A549 (cell line): ENCODE data around the gene NRXN3. TPM values are rescaled to one million over a fixed set of nuclear protein-coding genes. Genes with fewer than 3 reads are reported as not detected.

ENCODE experiments used
- ATAC-seq, 2 experiments: fragments of 200-7000 bp in 1 of 2; fragments of >200 bp in 1 of 2; cut with Nextera tagmentation in 1 of 2; cut with Tn5 transposase in 1 of 2; 3 replicates each; pipeline versions ENCODE4 v1.8.0 to v1.9.1; 2018 to 2020; ENCODE audit warnings: mild to moderate bottlenecking in 1 of 2, moderate library complexity in 1 of 2
- CTCF ChIA-PET: fragments of 300-600 bp; sonication (Branson Sonifier 250); formaldehyde crosslinking; extraction: SDS; loops from one replicate; lab custom pipeline; 2021; ENCODE audit warnings: antibody characterized with exemption, inconsistent platforms; lab: Yijun Ruan, JAX
- POLR2A ChIA-PET: fragments of 350-600 bp; formaldehyde crosslinking; extraction: SDS; loops from one replicate; lab custom pipeline; 2021; ENCODE audit warnings: antibody characterized with exemption, inconsistent platforms; lab: Yijun Ruan, JAX
- DNase-seq, 2 experiments: peaks; one replicate each; pipeline versions ENCODE4 v3.0.0 to v3.0.0-alpha.2; 2011 to 2016; ENCODE audit warnings: low read depth in 1 of 2, low spot score in 1 of 2
- FAIRE-seq: peaks from 2 replicates; lab custom pipeline; 2011; peaks lifted over from hg19 to GRCh38; lab: Jason Lieb, UNC
- H3K27ac ChIP-seq, 2 experiments: fragments of >200 bp; sonication (Bioruptor Twin); formaldehyde crosslinking; 3 replicates each; pipeline ENCODE4 v1.5.1; 2016 to 2017
- H3K4me1 ChIP-seq: fragments of >200 bp; sonication (Bioruptor Twin); formaldehyde crosslinking; 3 replicates; pipeline ENCODE4 v1.6.1; 2016
- H3K4me2 ChIP-seq: fragments of >200 bp; sonication (Bioruptor Twin); formaldehyde crosslinking; 3 replicates; pipeline ENCODE4 v1.6.1; 2016
- H3K4me3 ChIP-seq: fragments of >200 bp; sonication (Bioruptor Twin); formaldehyde crosslinking; 3 replicates; pipeline ENCODE4 v1.5.1; 2016
- H3K9me3 ChIP-seq: fragments of >200 bp; sonication (Bioruptor Twin); formaldehyde crosslinking; 3 replicates; pipeline ENCODE4 v1.6.1; 2016
- CBX8 ChIP-seq: fragments of 200-600 bp; sonication (generic); IDR thresholded peaks from 2 replicates; pipeline ENCODE4 v1.6.1; 2016
- EHMT2 ChIP-seq: fragments of 200-600 bp; sonication (generic); IDR thresholded peaks from 2 replicates; pipeline ENCODE4 v1.6.1; 2016; ENCODE audit warnings: antibody characterized with exemption, low read depth, mild to moderate bottlenecking, moderate library complexity
- EP300 ChIP-seq, 2 experiments: fragments of >200 bp; sonication (Bioruptor Twin); formaldehyde crosslinking; IDR thresholded peaks; 2 replicates in 1 of 2; 3 replicates in 1 of 2; pipeline ENCODE4 v1.6.1; 2016 to 2017
- ESRRA ChIP-seq: fragments of 150-350 bp; IDR thresholded peaks from 2 replicates; pipeline ENCODE4 v1.6.1; 2014; ENCODE audit warnings: mild to moderate bottlenecking, low read length, borderline replicate concordance
- FOSL2 ChIP-seq, 2 experiments: fragments of 450-650 bp in 1 of 2; fragments of >200 bp in 1 of 2; sonication (Bioruptor Twin) in 1 of 2; formaldehyde crosslinking; IDR thresholded peaks; 2 replicates each; pipeline versions ENCODE4 v1.5.0 to v1.6.1; 2016 to 2020; ENCODE audit warnings: mild to moderate bottlenecking in 1 of 2, moderate library complexity in 1 of 2
- FOXS1 ChIP-seq: fragments of 250-450 bp; sonication (Bioruptor Pico); IDR thresholded peaks from 2 replicates; pipeline ENCODE4 v1.5.0; 2020; ENCODE audit warnings: mild to moderate bottlenecking, moderate library complexity
- HEYL ChIP-seq: fragments of 250-450 bp; sonication (Bioruptor Pico); IDR thresholded peaks from 2 replicates; pipeline ENCODE4 v1.8.0; 2021; ENCODE audit warnings: mild to moderate bottlenecking, moderate library complexity
- HOXB13 ChIP-seq: fragments of 250-450 bp; sonication (Bioruptor Pico); IDR thresholded peaks from 2 replicates; pipeline ENCODE4 v1.5.0; 2020; ENCODE audit warnings: low read depth, mild to moderate bottlenecking, moderate library complexity
- MAZ ChIP-seq: fragments of 150-350 bp; IDR thresholded peaks from 2 replicates; pipeline ENCODE4 v1.6.1; 2014; ENCODE audit warnings: antibody characterized with exemption, low read depth, low read length, borderline replicate concordance
- MYC ChIP-seq: IDR thresholded peaks from 2 replicates; pipeline ENCODE4 v1.6.1; 2012; ENCODE audit warnings: mild to moderate bottlenecking, inconsistent platforms, low read length, improper control_type of control experiment, borderline replicate concordance
- NPAS2 ChIP-seq: fragments of 250-450 bp; sonication (Bioruptor Pico); IDR thresholded peaks from 2 replicates; pipeline ENCODE4 v1.8.0; 2022; ENCODE audit warnings: mild to moderate bottlenecking, moderate library complexity, borderline replicate concordance
- POLR2A ChIP-seq: IDR thresholded peaks from 2 replicates; pipeline ENCODE4 v1.6.1; 2012; ENCODE audit warnings: mild to moderate bottlenecking, low read length
- RARB ChIP-seq: fragments of 250-450 bp; sonication (Bioruptor Pico); IDR thresholded peaks from 2 replicates; pipeline ENCODE4 v1.8.0; 2021; ENCODE audit warnings: mild to moderate bottlenecking, moderate library complexity
- SMC3 ChIP-seq: fragments of >200 bp; sonication (Bioruptor Twin); formaldehyde crosslinking; IDR thresholded peaks from 3 replicates; pipeline ENCODE4 v1.6.1; 2018; ENCODE audit warnings: inconsistent platforms
- ZNF302 ChIP-seq: fragments of 250-450 bp; sonication (Bioruptor Pico); IDR thresholded peaks from 2 replicates; pipeline ENCODE4 v1.9.0; 2021; ENCODE audit warnings: inconsistent platforms, mild to moderate bottlenecking, moderate library complexity
- WGBS: methylation state at CpG from one replicate; pipeline ENCODE4 v1.1.6; 2017; ENCODE audit errors: missing lambda C conversion rate; 5-methylcytosine and 5-hydroxymethylcytosine counted together
- polyA plus RNA-seq, 4 experiments: library from polyadenylated mRNA; depleted of rRNA in 3 of 4; stranded (reverse); fragments of >200 nt; fragmentation: RNase III in 1 of 4; extraction: RNeasy Plus Mini Kit Qiagen cat#74134 plus additional on column Dnase treatment in 1 of 4; gene quantifications; 2 replicates in 3 of 4; 3 replicates in 1 of 4; pipeline ENCODE4 v1.2.3, GENCODE V29; 2011 to 2017
- TF ChIP-seq, protein P1 (sequence below): IDR thresholded peaks from 2 replicates; pipeline ENCODE4 v1.6.1; 2012
- TF ChIP-seq, protein P2 (sequence below): IDR thresholded peaks from 2 replicates; pipeline ENCODE4 v1.6.1; 2012; ENCODE audit warnings: low read depth, borderline replicate concordance
- TF ChIP-seq, protein P3 (sequence below): fragments of 250-450 bp; sonication (Bioruptor Pico); IDR thresholded peaks from 2 replicates; pipeline ENCODE4 v1.5.0; 2021; ENCODE audit warnings: mild to moderate bottlenecking, moderate library complexity, borderline replicate concordance
- TF ChIP-seq, protein P4 (sequence below): fragments of 200-600 bp; sonication (generic); IDR thresholded peaks from 2 replicates; pipeline ENCODE4 v1.6.1; 2016; ENCODE audit warnings: antibody characterized with exemption, mild to moderate bottlenecking, moderate library complexity
- TF ChIP-seq, protein P5 (sequence below): fragments of 250-450 bp; sonication (Bioruptor Pico); IDR thresholded peaks from 2 replicates; pipeline ENCODE4 v1.5.0; 2020; ENCODE audit warnings: low read depth, mild to moderate bottlenecking, moderate library complexity

The NRXN3 gene
- polyA plus RNA-seq, 2 of the 4 experiments (the other 2 are of a cell fraction) = 0.62 to 2.3 TPM

DNA sequence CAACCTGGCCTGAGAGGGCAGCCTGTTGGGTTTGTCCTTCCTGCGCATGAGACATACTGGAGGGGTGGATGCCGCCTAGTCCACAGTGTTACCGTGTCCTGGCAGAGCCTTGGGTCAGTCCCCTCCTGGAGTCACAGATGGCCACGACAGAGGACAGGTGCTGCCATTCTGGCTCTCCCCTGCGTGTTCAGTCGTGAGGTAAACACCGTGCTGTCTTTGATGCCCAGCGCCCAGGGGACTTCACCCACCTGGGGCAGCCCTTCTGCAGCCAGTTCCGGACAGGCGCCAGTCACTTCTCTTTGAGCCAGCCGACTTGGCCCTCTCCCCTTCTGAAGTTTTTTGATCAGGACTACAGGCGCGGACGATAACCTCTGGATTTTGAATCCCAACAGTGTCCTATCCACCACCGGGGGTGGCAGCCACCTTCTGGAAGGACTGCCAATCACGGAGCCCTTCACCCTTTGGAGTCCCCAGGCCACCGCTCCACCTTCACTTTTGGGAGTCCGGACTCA, 1108.2 kb downstream of the NRXN3 start:
- FAIRE-seq (no peak), ATAC-seq (peak; percentile 9 to 23; a peak in 5 of 6 replicates)

DNA sequence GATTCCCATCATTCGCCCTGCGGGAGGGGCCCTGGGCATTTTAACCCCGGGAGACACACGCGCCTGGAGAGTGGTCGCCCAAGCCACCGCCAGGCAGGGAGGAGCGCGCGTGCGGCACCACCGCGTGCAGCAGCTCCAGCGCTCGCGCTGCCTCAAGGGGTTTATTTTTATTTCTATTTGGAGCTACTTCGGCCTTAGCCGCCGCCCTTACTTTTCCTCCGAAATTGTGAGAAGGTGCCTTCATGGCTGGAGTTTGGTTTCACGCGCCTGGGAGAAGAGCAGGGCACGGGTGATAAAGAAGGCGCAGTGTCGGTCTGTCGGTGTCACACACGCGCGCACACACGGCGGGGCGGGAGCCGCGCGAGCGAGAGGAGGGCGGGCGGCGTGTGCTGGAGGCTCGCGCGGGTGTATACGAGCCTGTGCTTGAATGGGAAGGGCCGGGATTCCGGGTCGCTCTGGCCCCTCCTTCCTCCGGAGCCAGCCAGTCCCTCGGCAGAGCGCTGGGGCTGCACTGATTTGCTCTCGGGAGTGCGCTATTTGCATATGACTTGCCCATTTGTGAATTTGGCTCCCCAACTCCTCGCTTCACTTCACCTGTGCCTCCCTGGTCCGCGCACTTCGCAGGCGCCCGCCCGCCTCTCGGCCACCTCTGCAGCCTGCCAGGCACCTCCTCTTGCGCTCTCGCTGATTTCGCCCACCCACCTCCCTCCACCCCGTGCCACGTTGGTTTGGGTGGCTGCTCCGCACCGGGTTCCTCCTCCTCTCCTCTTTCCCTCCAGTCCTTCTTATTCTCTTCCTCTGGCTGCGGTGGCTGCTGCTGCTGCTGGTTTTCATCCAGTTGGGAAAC, 1108.8 kb downstream of the NRXN3 start:
- ATAC-seq (peak; percentile 96 to 99), FAIRE-seq (no peak), DNase-seq (peak; percentile 33 to 73)
- POLR2A ChIA-PET = no interaction called here
- peak overlapping the region; percentile 99 for H3K4me2 ChIP-seq
- 2% methylated on average over 62 of the region's 67 CpGs for WGBS
- peaks cover 6% of the 10 kb centered on the region; the same call in 2 of the 3 replicates for H3K4me1 ChIP-seq
- TF ChIP-seq EP300 (IDR thresholded peaks at IDR 0.05) = no peak
- no peak for TF ChIP-seq CBX8
- TF ChIP-seq, protein P1, sequence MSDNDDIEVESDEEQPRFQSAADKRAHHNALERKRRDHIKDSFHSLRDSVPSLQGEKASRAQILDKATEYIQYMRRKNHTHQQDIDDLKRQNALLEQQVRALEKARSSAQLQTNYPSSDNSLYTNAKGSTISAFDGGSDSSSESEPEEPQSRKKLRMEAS = peak; percentile 55; the same call in 1 of the 2 replicates
- TF ChIP-seq, protein P2, sequence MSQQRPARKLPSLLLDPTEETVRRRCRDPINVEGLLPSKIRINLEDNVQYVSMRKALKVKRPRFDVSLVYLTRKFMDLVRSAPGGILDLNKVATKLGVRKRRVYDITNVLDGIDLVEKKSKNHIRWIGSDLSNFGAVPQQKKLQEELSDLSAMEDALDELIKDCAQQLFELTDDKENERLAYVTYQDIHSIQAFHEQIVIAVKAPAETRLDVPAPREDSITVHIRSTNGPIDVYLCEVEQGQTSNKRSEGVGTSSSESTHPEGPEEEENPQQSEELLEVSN = peak; percentile 59; the same call in 1 of the 2 replicates
- TF ChIP-seq, all 56 proteins: peak for 2
- Histone ChIP-seq H3K27ac (peak overlapping the region; percentile 21 to 80; a peak in 4 of 6 replicates), H3K4me3 (peak overlapping the region; percentile 59), H3K9me3 (no peaks in the 10 kb centered on the region)
- CTCF ChIA-PET = no interaction called here

More for the DNA sequence above, 1108.2 kb downstream of the NRXN3 start:
- ChIA-PET POLR2A (no interaction called here), CTCF (no interaction called here)
- H3K27ac ChIP-seq = peak overlapping the region; percentile 21 to 80; a peak in 4 of 6 replicates
- no peaks in the 10 kb centered on the region for H3K9me3 ChIP-seq
- H3K4me3 ChIP-seq = peak overlapping the region; percentile 59
- WGBS = 11% methylated on average over 18 of the region's 18 CpGs
- peak overlapping the region; percentile 99 for H3K4me2 ChIP-seq
- DNase-seq = no peak
- peaks cover 6% of the 10 kb centered on the region; the same call in 2 of the 3 replicates for H3K4me1 ChIP-seq
- TF ChIP-seq FOSL2 (IDR thresholded peaks at IDR 0.05) (no peak), FOSL2 (CRISPR knock-in tag; IDR thresholded peaks at IDR 0.05) (no peak), POLR2A (no peak), RARB (CRISPR knock-in tag) (no peak), SMC3 (no peak), ZNF302 (CRISPR knock-in tag) (no peak), MYC (no peak), FOXS1 (CRISPR knock-in tag) (no peak), HEYL (CRISPR knock-in tag) (no peak), NPAS2 (CRISPR knock-in tag) (no peak), EHMT2 (no peak), MAZ (no peak), ESRRA (no peak), HOXB13 (no peak)
- TF ChIP-seq, protein P3, sequence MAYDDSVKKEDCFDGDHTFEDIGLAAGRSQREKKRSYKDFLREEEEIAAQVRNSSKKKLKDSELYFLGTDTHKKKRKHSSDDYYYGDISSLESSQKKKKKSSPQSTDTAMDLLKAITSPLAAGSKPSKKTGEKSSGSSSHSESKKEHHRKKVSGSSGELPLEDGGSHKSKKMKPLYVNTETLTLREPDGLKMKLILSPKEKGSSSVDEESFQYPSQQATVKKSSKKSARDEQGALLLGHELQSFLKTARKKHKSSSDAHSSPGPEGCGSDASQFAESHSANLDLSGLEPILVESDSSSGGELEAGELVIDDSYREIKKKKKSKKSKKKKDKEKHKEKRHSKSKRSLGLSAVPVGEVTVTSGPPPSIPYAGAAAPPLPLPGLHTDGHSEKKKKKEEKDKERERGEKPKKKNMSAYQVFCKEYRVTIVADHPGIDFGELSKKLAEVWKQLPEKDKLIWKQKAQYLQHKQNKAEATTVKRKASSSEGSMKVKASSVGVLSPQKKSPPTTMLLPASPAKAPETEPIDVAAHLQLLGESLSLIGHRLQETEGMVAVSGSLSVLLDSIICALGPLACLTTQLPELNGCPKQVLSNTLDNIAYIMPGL (CRISPR knock-in tag) = no peak
- TF ChIP-seq, protein P2 = no peak
- TF ChIP-seq, protein P1 = no peak
- TF ChIP-seq, protein P4, sequence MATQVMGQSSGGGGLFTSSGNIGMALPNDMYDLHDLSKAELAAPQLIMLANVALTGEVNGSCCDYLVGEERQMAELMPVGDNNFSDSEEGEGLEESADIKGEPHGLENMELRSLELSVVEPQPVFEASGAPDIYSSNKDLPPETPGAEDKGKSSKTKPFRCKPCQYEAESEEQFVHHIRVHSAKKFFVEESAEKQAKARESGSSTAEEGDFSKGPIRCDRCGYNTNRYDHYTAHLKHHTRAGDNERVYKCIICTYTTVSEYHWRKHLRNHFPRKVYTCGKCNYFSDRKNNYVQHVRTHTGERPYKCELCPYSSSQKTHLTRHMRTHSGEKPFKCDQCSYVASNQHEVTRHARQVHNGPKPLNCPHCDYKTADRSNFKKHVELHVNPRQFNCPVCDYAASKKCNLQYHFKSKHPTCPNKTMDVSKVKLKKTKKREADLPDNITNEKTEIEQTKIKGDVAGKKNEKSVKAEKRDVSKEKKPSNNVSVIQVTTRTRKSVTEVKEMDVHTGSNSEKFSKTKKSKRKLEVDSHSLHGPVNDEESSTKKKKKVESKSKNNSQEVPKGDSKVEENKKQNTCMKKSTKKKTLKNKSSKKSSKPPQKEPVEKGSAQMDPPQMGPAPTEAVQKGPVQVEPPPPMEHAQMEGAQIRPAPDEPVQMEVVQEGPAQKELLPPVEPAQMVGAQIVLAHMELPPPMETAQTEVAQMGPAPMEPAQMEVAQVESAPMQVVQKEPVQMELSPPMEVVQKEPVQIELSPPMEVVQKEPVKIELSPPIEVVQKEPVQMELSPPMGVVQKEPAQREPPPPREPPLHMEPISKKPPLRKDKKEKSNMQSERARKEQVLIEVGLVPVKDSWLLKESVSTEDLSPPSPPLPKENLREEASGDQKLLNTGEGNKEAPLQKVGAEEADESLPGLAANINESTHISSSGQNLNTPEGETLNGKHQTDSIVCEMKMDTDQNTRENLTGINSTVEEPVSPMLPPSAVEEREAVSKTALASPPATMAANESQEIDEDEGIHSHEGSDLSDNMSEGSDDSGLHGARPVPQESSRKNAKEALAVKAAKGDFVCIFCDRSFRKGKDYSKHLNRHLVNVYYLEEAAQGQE = no peak
- TF ChIP-seq, protein P5, sequence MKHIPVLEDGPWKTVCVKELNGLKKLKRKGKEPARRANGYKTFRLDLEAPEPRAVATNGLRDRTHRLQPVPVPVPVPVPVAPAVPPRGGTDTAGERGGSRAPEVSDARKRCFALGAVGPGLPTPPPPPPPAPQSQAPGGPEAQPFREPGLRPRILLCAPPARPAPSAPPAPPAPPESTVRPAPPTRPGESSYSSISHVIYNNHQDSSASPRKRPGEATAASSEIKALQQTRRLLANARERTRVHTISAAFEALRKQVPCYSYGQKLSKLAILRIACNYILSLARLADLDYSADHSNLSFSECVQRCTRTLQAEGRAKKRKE (CRISPR knock-in tag) = no peak
